Smooth muscle cell (in vitro differentiated cells): ENCODE data around the gene SULT2A1. TPM values are rescaled to one million over a fixed set of nuclear protein-coding genes. Genes with fewer than 3 reads are reported as not detected.

ENCODE experiments used
- DNase-seq: peaks from one replicate; lab custom pipeline; 2025; ENCODE audit not compliant: unreplicated experiment; lab: John Stamatoyannopoulos, UW
- H2AFZ ChIP-seq: fragments of 200-600 bp; sonication (generic); 2 replicates; pipeline ENCODE4 v1.6.0; 2016; ENCODE audit warnings: antibody characterized with exemption, low read depth, mild to moderate bottlenecking
- H3F3A ChIP-seq: fragments of 200-600 bp; sonication (generic); 2 replicates; pipeline ENCODE4 v1.6.0; 2017; ENCODE audit warnings: antibody characterized with exemption, low read depth
- H3K27ac ChIP-seq: fragments of 200-600 bp; sonication (generic); 2 replicates; pipeline ENCODE4 v1.5.1; 2016; ENCODE audit warnings: low read depth, mild to moderate bottlenecking
- H3K27me3 ChIP-seq: fragments of 200-600 bp; sonication (generic); 2 replicates; pipeline ENCODE4 v1.6.1; 2016; ENCODE audit warnings: low read depth, mild to moderate bottlenecking
- H3K36me3 ChIP-seq: fragments of 200-600 bp; sonication (generic); 2 replicates; pipeline ENCODE4 v1.5.1; 2016; ENCODE audit warnings: low read depth
- H3K4me1 ChIP-seq: fragments of 200-600 bp; sonication (generic); 2 replicates; pipeline ENCODE4 v1.5.1; 2016; ENCODE audit warnings: low read depth
- H3K4me2 ChIP-seq: fragments of 200-600 bp; sonication (generic); 2 replicates; pipeline ENCODE4 v1.6.0; 2016; ENCODE audit warnings: mild to moderate bottlenecking
- H3K4me3 ChIP-seq: fragments of 200-600 bp; sonication (generic); 2 replicates; pipeline ENCODE4 v1.5.1; 2016; ENCODE audit warnings: mild to moderate bottlenecking
- H3K79me2 ChIP-seq: fragments of 200-600 bp; sonication (generic); 2 replicates; pipeline ENCODE4 v1.6.0; 2016; ENCODE audit warnings: low read depth, mild to moderate bottlenecking
- H3K9ac ChIP-seq: fragments of 200-600 bp; sonication (generic); 2 replicates; pipeline ENCODE4 v1.6.0; 2016; ENCODE audit warnings: low read depth
- H3K9me3 ChIP-seq: fragments of 200-600 bp; sonication (generic); replicated peaks from 2 replicates; pipeline ENCODE4 v1.5.1; 2016; ENCODE audit warnings: low read depth
- H4K20me1 ChIP-seq: fragments of 200-600 bp; sonication (generic); 2 replicates; pipeline ENCODE4 v1.6.0; 2016; ENCODE audit warnings: low read depth
- CTCF ChIP-seq: fragments of 200-600 bp; sonication (generic); IDR thresholded peaks from 2 replicates; pipeline ENCODE4 v1.5.1; 2017; ENCODE audit warnings: borderline replicate concordance, mild to moderate bottlenecking, antibody characterized with exemption; ENCODE audit not compliant: insufficient read depth, poor library complexity, severe bottlenecking
- WGBS: methylation state at CpG from one replicate; pipeline ENCODE4 v1.1.7; 2016; ENCODE audit warnings: low lambda C conversion rate; 5-methylcytosine and 5-hydroxymethylcytosine counted together
- polyA plus RNA-seq: library from polyadenylated mRNA; unstranded; fragments of >200 nt; fragmentation: Nextera tagmentation; extraction: Ambion mirVana; gene quantifications from 2 replicates; pipeline ENCODE4 v1.2.1, GENCODE V29; 2016
- total RNA-seq: library from RNA; depleted of rRNA; stranded (reverse); fragments of >200 nt; gene quantifications from 2 replicates; pipeline ENCODE4 v1.2.3, GENCODE V29; 2014

Gene SULT2A1
- total and polyA plus RNA-seq, 2 experiments from 2014 or later, result 0.10 TPM; not detected in 1

- H3F3A ChIP-seq, result peaks cover 4% of the 10 kb centered on the region
- DNase-seq, result no peak
- H2AFZ ChIP-seq, result no peak overlapping the region
- no peaks in the 10 kb centered on the region for H3K36me3 ChIP-seq
- no peaks in the 10 kb centered on the region for H3K9me3 ChIP-seq
- no peak overlapping the region for H3K4me2 ChIP-seq
- WGBS, result 92% methylated on average over 5 of the region's 5 CpGs
- H4K20me1 ChIP-seq, result no peaks in the 10 kb centered on the region
- no peaks in the 10 kb centered on the region for H3K27me3 ChIP-seq
- no peaks in the 10 kb centered on the region for H3K79me2 ChIP-seq
- TF ChIP-seq CTCF, result no peak
- no peak overlapping the region for H3K4me3 ChIP-seq
- no peak overlapping the region for H3K9ac ChIP-seq
- H3K27ac ChIP-seq, result no peak overlapping the region
- H3K4me1 ChIP-seq, result no peaks in the 10 kb centered on the region
Measured at GRCh38 chr19:47896773-47897172, 10.7 kb upstream of the SULT2A1 start.

DNA sequence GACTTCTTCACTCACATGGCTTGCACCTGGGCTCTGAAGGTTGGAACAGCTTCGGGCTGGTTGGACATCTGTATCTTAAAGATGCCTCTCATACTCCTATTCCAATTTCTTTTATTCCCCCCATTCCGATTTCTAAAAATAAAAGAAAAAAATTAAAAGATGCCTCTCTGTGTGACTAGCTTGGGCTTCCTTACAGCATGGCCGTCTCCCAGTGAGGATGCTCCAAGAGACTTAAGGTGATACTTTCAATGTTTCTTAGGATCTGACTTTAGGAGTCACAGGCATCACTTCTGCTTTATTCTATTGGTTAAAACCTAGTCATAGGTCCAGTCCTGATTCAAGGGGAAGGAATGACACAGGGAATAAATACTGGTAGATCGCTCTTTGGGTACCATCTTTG lies 9.9 kb upstream of the SULT2A1 start:
- no peak overlapping the region for H3K27ac ChIP-seq
- peaks cover 9% of the 10 kb centered on the region for H3F3A ChIP-seq
- no peak overlapping the region for H3K9ac ChIP-seq
- H3K4me1 ChIP-seq, result no peaks in the 10 kb centered on the region
- no peaks in the 10 kb centered on the region for H3K27me3 ChIP-seq
- H4K20me1 ChIP-seq, result no peaks in the 10 kb centered on the region
- TF ChIP-seq CTCF, result no peak
- no peaks in the 10 kb centered on the region for H3K79me2 ChIP-seq
- no peak overlapping the region for H3K4me3 ChIP-seq
- WGBS, result 89% methylated on average over 4 of the region's 4 CpGs
- no peak overlapping the region for H2AFZ ChIP-seq
- H3K36me3 ChIP-seq, result no peaks in the 10 kb centered on the region
- H3K4me2 ChIP-seq, result no peak overlapping the region
- no peak for DNase-seq
- H3K9me3 ChIP-seq, result no peaks in the 10 kb centered on the region

DNA sequence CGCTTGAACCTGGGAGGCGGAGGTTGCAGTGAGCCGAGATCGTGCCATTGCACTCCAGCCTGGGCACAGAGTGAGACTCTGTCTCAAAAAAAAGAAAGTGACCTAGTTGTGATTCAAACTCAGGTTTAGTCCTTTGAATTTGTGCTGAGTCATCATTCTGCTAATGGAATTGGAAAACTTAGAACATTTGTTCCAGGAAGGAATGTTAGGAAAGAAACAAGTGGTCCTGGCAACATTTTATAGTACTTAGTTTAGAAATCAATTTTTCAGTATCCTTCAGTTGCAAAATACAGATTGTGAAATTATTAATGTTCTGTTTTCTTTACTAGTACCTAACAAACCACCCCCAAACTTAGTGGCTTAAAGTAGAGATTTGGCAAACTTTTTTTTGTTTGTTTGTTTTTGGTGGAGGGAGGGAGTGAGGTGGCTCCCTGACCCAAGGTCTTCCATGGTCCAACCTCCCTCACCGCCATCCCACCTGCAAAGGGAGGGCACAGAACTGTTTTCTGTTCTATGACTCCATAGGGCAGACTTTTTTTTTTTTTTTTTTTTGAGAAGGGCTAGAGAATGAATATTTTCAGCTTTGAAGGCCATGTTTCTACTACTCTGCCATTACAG lies 9.2 kb upstream of the SULT2A1 start:
- Histone ChIP-seq H3K4me3 (no peak overlapping the region), H3K4me1 (no peaks in the 10 kb centered on the region), H3K4me2 (no peak overlapping the region), H3F3A (peaks cover 9% of the 10 kb centered on the region), H4K20me1 (no peaks in the 10 kb centered on the region), H3K27ac (no peak overlapping the region), H3K9me3 (no peaks in the 10 kb centered on the region), H3K79me2 (no peaks in the 10 kb centered on the region), H3K36me3 (no peaks in the 10 kb centered on the region), H3K9ac (no peak overlapping the region), H2AFZ (no peak overlapping the region), H3K27me3 (no peaks in the 10 kb centered on the region)
- TF ChIP-seq CTCF, result no peak
- WGBS, result 96% methylated on average over 5 of the region's 5 CpGs
- no peak for DNase-seq
